ENCODE measurements around the gene NAT8.
"Not testable (repeated sequence)": the region's sequence is repeated elsewhere in the genome, so short reads cannot be mapped to it uniquely, and the experiment has no call there.

- TF ChIP-seq, protein P1, sequence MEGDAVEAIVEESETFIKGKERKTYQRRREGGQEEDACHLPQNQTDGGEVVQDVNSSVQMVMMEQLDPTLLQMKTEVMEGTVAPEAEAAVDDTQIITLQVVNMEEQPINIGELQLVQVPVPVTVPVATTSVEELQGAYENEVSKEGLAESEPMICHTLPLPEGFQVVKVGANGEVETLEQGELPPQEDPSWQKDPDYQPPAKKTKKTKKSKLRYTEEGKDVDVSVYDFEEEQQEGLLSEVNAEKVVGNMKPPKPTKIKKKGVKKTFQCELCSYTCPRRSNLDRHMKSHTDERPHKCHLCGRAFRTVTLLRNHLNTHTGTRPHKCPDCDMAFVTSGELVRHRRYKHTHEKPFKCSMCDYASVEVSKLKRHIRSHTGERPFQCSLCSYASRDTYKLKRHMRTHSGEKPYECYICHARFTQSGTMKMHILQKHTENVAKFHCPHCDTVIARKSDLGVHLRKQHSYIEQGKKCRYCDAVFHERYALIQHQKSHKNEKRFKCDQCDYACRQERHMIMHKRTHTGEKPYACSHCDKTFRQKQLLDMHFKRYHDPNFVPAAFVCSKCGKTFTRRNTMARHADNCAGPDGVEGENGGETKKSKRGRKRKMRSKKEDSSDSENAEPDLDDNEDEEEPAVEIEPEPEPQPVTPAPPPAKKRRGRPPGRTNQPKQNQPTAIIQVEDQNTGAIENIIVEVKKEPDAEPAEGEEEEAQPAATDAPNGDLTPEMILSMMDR (IDR thresholded peaks at IDR 0.05; ENCODE audit: low read length), result not testable (repeated sequence)
- TF ChIP-seq EZH2 (optimal IDR thresholded peaks at IDR 0.05; ENCODE audit: low read depth, low read length); EZH2phosphoT487 (IDR thresholded peaks at IDR 0.05; ENCODE audit: low read length): not testable (repeated sequence)
Observed at GRCh38 chr2:73688494-73688893, 46.3 kb upstream of the NAT8 start.

Data from MM.1S (cell line).